Astrocyte (in vitro differentiated cells and primary cell): Measurements from ENCODE around the gene KRTAP5-8. TPM values are rescaled to one million over a fixed set of nuclear protein-coding genes. Genes with fewer than 3 reads are reported as not detected.

ENCODE experiments used
- DNase-seq: peaks from one replicate; pipeline ENCODE4 v3.0.0-alpha.2; 2010; ENCODE audit warnings: low read depth
- FAIRE-seq: peaks from 2 replicates; lab custom pipeline; 2011; peaks lifted over from hg19 to GRCh38; lab: Jason Lieb, UNC
- H2AFZ ChIP-seq: 2 replicates; pipeline ENCODE4 v1.6.0; 2012; ENCODE audit warnings: low read depth, low read length, inconsistent platforms
- H3K27ac ChIP-seq: 2 replicates; pipeline ENCODE4 v1.5.1; 2011; ENCODE audit warnings: low read depth, low read length, inconsistent platforms
- H3K27me3 ChIP-seq: 2 replicates; pipeline ENCODE4 v1.6.0; 2011; ENCODE audit warnings: low read length, inconsistent platforms; ENCODE audit not compliant: insufficient read depth
- H3K36me3 ChIP-seq: 2 replicates; pipeline ENCODE4 v1.5.1; 2011; ENCODE audit warnings: low read length, inconsistent platforms; ENCODE audit not compliant: insufficient read depth
- H3K4me1 ChIP-seq: 2 replicates; pipeline ENCODE4 v1.5.1; 2011; ENCODE audit warnings: low read length, inconsistent platforms; ENCODE audit not compliant: insufficient read depth
- H3K4me2 ChIP-seq: 2 replicates; pipeline ENCODE4 v1.6.0; 2012; ENCODE audit warnings: low read length, inconsistent platforms
- H3K4me3 ChIP-seq: 2 replicates; pipeline ENCODE4 v1.5.1; 2011; ENCODE audit warnings: low read depth, mild to moderate bottlenecking, low read length, inconsistent platforms; ENCODE audit not compliant: insufficient read depth
- H3K79me2 ChIP-seq: 2 replicates; pipeline ENCODE4 v1.6.0; 2012; ENCODE audit warnings: mild to moderate bottlenecking, low read length, inconsistent platforms; ENCODE audit not compliant: insufficient read depth
- H3K9ac ChIP-seq: 2 replicates; pipeline ENCODE4 v1.6.0; 2012; ENCODE audit warnings: mild to moderate bottlenecking, low read length, inconsistent platforms
- H3K9me3 ChIP-seq: 2 replicates; pipeline ENCODE4 v1.5.1; 2012; ENCODE audit warnings: low read depth, mild to moderate bottlenecking, low read length, inconsistent platforms; ENCODE audit not compliant: insufficient read depth
- H4K20me1 ChIP-seq: 2 replicates; pipeline ENCODE4 v1.6.0; 2012; ENCODE audit warnings: low read length, inconsistent platforms; ENCODE audit not compliant: insufficient read depth
- H3K27ac Mint-ChIP-seq: one replicate; pipeline ENCODE4 v1.8.0; 2021; ENCODE audit warnings: mild to moderate bottlenecking, mixed read lengths; ENCODE audit not compliant: unreplicated experiment
- H3K27me3 Mint-ChIP-seq: one replicate; pipeline ENCODE4 v1.8.0; 2021; ENCODE audit warnings: low read depth, mixed read lengths; ENCODE audit not compliant: unreplicated experiment
- H3K36me3 Mint-ChIP-seq: one replicate; pipeline ENCODE4 v1.8.0; 2021; ENCODE audit warnings: low read depth, mixed read lengths; ENCODE audit not compliant: unreplicated experiment
- H3K4me1 Mint-ChIP-seq: one replicate; pipeline ENCODE4 v1.8.0; 2021; ENCODE audit warnings: low read depth, mixed read lengths; ENCODE audit not compliant: unreplicated experiment
- H3K4me3 Mint-ChIP-seq: one replicate; pipeline ENCODE4 v1.8.0; 2021; ENCODE audit warnings: mild to moderate bottlenecking, moderate library complexity, mixed read lengths; ENCODE audit not compliant: unreplicated experiment
- H3K9me3 Mint-ChIP-seq: one replicate; pipeline ENCODE4 v1.8.0; 2021; ENCODE audit warnings: mild to moderate bottlenecking, mixed read lengths; ENCODE audit not compliant: unreplicated experiment
- CTCF ChIP-seq: IDR thresholded peaks from 2 replicates; pipeline ENCODE4 v1.5.1; 2011; ENCODE audit warnings: low read depth, mild to moderate bottlenecking, inconsistent platforms, low read length, moderate library complexity; ENCODE audit not compliant: insufficient read depth
- EZH2 ChIP-seq: IDR thresholded peaks from 2 replicates; pipeline ENCODE4 v1.6.1; 2012; ENCODE audit warnings: mild to moderate bottlenecking, low read length, inconsistent platforms; ENCODE audit not compliant: insufficient read depth
- total RNA-seq: library from RNA; stranded (reverse); gene quantifications from 2 replicates; pipeline ENCODE4 v1.2.1, GENCODE V29; 2021

The KRTAP5-8 gene
- total RNA-seq, 1 donor from 2014 or later, result not detected

- H3K27me3 Mint-ChIP-seq, result no peaks in the 10 kb centered on the region
- H3K4me2 ChIP-seq, result no peak overlapping the region
- no peaks in the 10 kb centered on the region for H3K27me3 ChIP-seq
- H3K9me3 Mint-ChIP-seq, result peaks cover 33% of the 10 kb centered on the region
- no peak overlapping the region for H3K4me3 Mint-ChIP-seq
- no peak overlapping the region for H3K27ac Mint-ChIP-seq
- no peak overlapping the region for H3K27ac ChIP-seq
- H3K79me2 ChIP-seq, result no peaks in the 10 kb centered on the region
- no peak overlapping the region for H3K4me3 ChIP-seq
- TF ChIP-seq EZH2 (no peak), CTCF (no peak)
- DNase-seq (no peak), FAIRE-seq (no peak)
- H3K36me3 ChIP-seq, result peaks cover 3% of the 10 kb centered on the region
- H3K4me1 Mint-ChIP-seq, result peaks cover 3% of the 10 kb centered on the region
- no peak overlapping the region for H2AFZ ChIP-seq
- H3K36me3 Mint-ChIP-seq, result peaks cover 35% of the 10 kb centered on the region
- H3K9me3 ChIP-seq, result peaks cover 4% of the 10 kb centered on the region
- no peaks in the 10 kb centered on the region for H4K20me1 ChIP-seq
- no peaks in the 10 kb centered on the region for H3K4me1 ChIP-seq
- no peak overlapping the region for H3K9ac ChIP-seq
Observed at GRCh38 chr11:71505781-71506180, 32.0 kb upstream of the KRTAP5-8 start.

GRCh38 chr11:71507102-71507501 is 30.7 kb upstream of the KRTAP5-8 start:
- Histone ChIP-seq H3K9me3 (peaks cover 6% of the 10 kb centered on the region), H3K4me1 (no peaks in the 10 kb centered on the region), H3K4me3 (no peak overlapping the region), H3K4me2 (no peak overlapping the region), H2AFZ (no peak overlapping the region), H3K36me3 (peaks cover 3% of the 10 kb centered on the region), H3K27me3 (no peaks in the 10 kb centered on the region), H3K9ac (no peak overlapping the region), H4K20me1 (no peaks in the 10 kb centered on the region), H3K27ac (no peak overlapping the region), H3K79me2 (no peaks in the 10 kb centered on the region)
- DNase-seq (no peak), FAIRE-seq (no peak)
- Mint-ChIP-seq H3K4me3 (no peak overlapping the region), H3K27ac (no peak overlapping the region), H3K4me1 (peaks cover 3% of the 10 kb centered on the region), H3K27me3 (peaks cover 3% of the 10 kb centered on the region), H3K36me3 (peaks cover 37% of the 10 kb centered on the region), H3K9me3 (peaks cover 42% of the 10 kb centered on the region)
- TF ChIP-seq CTCF (no peak), EZH2 (no peak)

- Histone ChIP-seq H3K9ac (no peak overlapping the region), H3K4me2 (no peak overlapping the region), H3K27ac (no peak overlapping the region), H4K20me1 (no peaks in the 10 kb centered on the region), H2AFZ (no peak overlapping the region), H3K9me3 (no peaks in the 10 kb centered on the region), H3K36me3 (no peaks in the 10 kb centered on the region), H3K79me2 (no peaks in the 10 kb centered on the region), H3K4me3 (no peak overlapping the region), H3K4me1 (no peaks in the 10 kb centered on the region), H3K27me3 (no peaks in the 10 kb centered on the region)
- Mint-ChIP-seq H3K4me1 (no peaks in the 10 kb centered on the region), H3K9me3 (peaks cover 17% of the 10 kb centered on the region), H3K4me3 (no peak overlapping the region), H3K27me3 (peaks cover 11% of the 10 kb centered on the region), H3K27ac (no peak overlapping the region), H3K36me3 (no peaks in the 10 kb centered on the region)
- TF ChIP-seq EZH2 (no peak), CTCF (no peak)
- DNase-seq (no peak), FAIRE-seq (no peak)
Observed at GRCh38 chr11:71518506-71519471, 19.0 kb upstream of the KRTAP5-8 start.
